ENCODE data around the gene IFNLR1.

The IFNLR1 gene

DNA sequence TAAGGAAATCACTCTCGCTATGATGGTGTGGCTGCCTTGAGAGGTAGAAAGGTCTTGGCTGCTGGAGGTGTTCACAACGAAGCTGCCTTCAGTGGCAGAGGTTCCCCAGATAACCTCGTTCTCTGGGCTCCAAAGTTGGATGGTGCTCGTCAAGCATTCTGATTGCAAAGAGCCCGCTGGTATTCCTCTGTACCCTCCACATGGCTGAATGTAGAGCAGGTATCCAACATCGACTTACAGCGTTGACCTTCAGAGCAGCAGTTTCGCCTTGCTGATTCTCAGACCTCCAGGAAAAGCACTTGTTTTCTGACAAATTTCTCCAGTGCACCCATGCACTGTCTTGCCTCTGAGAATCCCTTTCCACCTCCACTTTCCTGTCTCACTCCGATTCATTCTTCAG is 39.9 kb downstream of the IFNLR1 start:
- no peak for DNase-seq

DNA sequence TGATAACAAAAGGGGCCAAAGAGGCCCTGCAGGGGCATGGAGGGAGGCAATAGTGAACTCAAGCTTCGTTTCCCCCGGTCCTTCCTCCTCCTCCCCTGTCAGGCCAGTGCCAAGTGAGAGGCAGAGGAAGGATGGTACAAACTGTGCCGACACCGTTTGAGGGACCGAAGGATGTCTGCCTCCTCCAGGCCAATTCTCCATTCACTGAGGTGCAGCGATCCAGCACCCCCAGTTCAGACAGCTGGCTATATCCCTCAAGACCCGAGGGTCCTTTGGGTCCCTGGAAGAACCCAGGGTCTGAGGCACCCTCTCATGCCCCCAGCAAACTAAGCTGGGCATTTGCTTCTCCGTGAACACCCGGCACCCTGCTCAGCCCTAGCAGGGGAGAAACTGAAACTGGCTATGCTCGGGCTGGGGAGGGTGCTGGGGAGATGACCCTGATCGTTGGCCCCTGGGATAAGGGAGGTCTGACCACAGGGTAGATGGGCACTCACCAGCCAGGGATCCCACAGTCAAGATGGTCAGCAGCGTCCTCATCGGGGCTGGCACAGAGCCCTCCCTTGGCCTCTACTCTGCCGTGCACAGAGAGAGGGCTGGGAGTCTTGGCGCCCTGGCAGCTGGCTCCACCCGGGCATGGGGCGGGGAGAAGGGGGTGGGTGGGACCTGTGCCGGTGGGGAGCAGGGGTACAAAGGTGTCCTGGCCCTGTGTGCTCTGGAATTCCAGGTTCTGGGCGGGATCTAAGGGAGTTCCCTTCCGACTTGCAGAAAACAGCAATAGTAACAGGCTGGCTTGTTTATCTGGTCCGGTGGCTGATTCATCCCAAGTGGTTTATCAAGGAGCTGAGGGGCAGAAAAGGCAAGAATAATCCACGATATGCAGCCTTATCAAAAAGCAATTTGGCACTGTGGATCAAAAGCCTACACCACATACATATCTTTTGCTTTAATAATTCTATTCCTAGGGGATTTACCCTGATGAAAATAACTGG is 44.2 kb downstream of the IFNLR1 start, which contains the start of gene IL22RA1:
Gene IL22RA1, minus strand, starts transcription at position 595 of the 989 bp plus-strand sequence. Its CDS starts 58 bp downstream, at position 537.
- no peak for DNase-seq

- no peak for DNase-seq
Measured at GRCh38 chr1:24141311-24141997, 45.6 kb downstream of the IFNLR1 start.

- DNase-seq = no peak
Measured at GRCh38 chr1:24140741-24141181, 46.3 kb downstream of the IFNLR1 start.

DNA sequence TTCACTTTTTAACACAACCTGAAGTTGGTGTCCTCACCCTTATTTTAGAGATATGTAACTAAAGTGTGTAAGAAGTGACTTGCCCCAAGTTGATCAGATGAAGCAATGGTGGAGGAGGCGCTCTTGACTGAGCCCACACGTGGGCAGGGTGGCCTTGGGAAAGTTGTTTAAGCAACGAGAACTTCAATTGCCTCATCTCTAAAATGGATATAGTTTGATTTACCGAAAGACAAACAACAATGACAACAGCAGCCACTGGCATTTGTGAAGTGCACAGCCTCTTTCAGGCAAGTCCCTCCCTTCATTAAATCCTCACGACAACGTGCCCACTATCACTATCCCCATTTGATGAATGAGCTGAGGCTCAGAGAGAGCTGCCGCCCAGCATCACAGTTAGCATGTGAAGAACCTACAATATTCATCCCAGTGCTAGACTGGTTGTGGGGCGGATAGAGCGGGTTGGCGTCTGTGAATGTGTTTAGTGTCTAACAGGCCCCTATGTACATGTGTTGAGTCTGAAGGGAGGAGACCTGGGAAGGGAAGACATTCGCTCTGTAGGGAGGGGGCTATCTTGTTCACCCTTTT is 47.2 kb downstream of the IFNLR1 start:
- no peak for DNase-seq

- no peak for DNase-seq
Measured at GRCh38 chr1:24139222-24139489, 47.9 kb downstream of the IFNLR1 start.

- DNase-seq = no peak
Measured at GRCh38 chr1:24138476-24139221, 48.4 kb downstream of the IFNLR1 start.

- DNase-seq = no peak
Measured at GRCh38 chr1:24136956-24137539, 50.0 kb downstream of the IFNLR1 start.

DNA sequence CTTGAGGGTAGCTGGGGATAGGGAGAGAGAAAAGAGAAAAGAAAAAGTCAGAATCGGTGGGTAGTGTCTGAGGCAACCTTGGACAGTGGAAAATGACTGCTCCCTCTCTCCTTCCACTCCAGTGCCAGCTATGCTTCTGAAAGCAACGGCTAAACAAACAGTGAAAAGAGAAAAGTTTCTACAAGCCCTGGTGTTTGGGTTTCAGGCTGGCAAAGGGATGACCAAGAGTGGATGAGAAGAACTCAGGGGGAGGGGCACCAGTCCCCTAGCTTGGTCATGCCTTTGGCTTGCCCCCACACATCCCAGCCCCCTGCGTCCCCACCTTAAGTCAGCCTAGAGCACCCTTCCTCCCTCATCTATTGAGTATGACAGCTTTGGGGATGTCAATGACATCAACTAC is 52.7 kb downstream of the IFNLR1 start:
- no peak for DNase-seq

DNA sequence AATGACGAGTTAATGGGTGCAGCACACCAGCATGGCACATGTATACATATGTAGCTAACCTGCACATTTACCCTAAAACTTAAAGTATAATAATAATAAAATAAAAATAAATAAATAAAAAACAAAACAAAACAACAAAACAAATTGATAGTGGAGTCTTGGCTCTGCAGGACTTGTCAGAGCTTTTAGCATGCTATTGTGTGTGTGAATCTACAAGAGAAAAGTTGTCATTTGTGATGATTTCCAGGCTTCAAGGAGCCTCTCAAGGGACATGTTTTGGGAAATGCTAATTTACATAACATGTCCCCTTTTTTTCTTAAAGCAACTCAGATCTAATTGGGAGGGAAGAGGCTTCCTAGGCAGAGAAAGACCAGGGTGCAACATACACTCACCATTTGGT is 53.3 kb downstream of the IFNLR1 start:
- DNase-seq = no peak

DNA sequence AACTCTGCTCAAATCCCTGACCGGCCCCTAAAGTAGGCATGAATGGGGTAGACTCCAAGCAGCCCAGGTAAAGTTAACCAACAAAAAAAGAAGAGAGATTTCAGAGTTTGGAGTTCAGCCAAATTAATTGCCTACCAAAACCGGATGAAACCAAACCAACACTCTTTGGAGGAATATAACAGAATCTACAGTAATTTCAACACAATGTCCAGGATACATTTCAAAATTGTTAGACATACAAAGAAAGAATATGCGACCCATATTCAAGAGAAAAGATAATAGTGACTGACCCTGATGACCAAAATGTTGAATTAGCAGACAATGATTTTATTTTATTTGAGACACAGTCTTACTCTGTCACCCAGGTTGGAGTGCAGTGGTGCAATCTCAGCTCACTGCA is 56.7 kb downstream of the IFNLR1 start:
- DNase-seq = no peak

- DNase-seq = no peak
Measured at GRCh38 chr1:24127801-24128363, 59.2 kb downstream of the IFNLR1 start.

DNA sequence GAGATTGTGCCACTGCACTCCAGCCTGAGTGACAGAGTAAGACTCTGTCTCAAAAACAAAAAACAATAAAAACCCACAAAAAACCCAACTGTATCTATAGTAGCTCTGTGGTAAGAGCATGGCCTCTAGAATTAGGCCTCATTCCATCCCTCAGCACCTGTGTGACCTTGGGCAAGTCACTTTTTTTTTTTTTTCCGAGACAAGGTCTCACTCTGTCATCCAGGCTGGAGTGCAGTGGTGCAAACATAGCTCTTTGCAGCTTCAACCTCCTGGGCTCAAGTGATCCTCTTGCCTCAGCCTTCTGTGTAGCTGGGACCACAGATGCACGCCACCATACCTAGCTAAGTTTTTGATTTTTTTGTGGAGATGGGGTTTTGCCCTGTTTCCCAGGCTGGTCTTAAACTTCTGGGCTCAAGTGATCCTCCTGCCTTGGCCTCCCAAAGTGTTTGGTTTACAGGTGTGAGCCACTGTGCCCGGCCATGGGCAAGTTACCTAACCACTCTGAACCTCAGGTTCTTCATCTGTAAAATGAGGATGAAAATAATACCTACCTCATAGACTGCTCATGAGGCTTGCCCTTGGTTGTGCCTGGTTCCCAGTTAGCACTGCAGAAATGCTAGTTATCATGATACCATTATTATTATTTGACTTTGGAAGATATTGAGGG is 59.8 kb downstream of the IFNLR1 start:
- DNase-seq = no peak

DNA sequence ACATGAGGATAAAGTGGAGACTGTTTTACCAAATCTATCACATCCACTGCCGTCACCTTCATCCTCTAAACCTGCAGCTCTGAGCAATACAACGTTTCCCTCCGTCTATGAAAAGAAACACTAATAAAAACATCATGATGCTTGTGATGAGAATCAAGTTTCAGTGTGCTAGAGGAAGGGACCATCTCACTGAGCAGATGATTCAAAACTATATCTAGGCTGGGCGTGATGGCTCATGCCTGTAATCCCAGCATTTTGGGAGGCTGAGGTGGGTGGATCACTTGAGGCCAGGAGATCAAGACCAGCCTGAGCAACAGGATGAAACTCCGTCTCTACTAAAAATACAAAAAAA is 60.4 kb downstream of the IFNLR1 start:
- DNase-seq = no peak

DNA sequence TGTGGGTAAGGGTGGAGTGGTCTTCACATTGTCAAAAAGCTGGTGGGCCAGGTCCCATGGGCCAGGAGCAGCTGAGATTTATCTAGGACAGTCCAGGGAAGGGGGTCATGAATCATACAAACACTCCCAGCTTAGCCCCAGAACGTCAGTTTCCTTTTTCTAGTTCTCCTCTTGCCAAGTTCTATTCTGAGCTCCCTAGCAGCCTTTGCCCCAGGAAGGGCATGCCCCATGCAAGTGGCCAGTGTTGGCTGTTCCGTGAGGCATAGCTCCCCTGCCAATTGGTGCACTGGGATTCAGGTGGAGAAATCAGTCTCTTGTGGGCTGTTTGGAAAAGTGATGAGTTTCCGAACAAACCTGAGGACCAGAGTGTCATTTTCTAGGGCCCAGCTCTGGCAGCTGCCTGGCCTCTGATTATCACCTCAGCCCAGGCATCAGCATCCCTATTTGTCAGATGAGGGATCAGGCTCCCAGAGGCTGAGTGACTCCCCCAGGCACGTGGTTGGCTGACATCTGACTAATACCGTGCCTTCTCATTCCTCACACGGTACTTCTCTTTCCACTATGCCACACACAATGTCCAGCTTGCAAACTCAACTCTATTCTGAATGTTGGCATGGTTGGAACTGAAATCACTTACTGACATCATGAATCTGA is 60.9 kb downstream of the IFNLR1 start:
- no peak for DNase-seq

- DNase-seq = no peak
Measured at GRCh38 chr1:24125456-24125855, 61.6 kb downstream of the IFNLR1 start.

DNA sequence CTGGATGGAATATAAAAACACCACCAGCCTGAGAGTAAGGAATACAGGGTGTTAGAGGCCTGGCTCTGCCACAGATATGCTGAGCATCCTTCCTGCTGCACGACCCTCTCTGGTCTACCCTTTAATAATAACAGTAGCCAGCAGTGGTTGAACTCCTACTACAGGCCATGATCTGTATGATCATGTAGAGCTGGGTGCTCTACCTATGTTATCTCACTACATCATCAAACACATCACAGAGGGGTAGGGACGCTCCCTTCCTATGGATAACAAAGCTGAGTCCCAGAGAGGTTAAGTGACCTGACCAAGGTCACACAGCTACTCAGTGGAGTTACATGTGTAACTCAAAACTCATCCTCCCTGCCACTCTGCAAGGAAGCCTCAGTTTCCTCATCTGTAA is 62.1 kb downstream of the IFNLR1 start:
- no peak for DNase-seq

GRCh38 chr1:24123611-24124010 is 63.5 kb downstream of the IFNLR1 start:
- no peak for DNase-seq

- DNase-seq = no peak
Measured at GRCh38 chr1:24122776-24123175, 64.3 kb downstream of the IFNLR1 start.

DNA sequence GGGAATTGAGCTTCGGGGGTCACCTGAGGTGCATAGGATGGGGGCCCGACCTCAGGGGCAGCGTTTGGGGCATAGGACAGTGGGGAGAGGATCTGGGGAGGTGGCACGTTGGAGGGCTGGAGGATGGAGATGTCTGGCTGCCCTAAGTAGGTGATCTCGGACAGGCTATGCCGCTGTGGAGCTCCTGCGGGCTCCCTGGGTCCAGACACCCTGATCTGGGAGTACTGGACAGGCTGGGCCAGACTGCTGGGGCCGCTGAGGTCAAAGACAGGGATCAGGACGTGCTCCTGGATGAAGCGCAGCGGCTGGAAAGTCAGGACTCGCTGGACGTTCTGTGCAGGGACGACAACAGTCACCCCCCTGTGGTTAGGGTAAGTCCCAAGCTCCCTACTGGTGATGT is 65.7 kb downstream of the IFNLR1 start:
- no peak for DNase-seq

DNA sequence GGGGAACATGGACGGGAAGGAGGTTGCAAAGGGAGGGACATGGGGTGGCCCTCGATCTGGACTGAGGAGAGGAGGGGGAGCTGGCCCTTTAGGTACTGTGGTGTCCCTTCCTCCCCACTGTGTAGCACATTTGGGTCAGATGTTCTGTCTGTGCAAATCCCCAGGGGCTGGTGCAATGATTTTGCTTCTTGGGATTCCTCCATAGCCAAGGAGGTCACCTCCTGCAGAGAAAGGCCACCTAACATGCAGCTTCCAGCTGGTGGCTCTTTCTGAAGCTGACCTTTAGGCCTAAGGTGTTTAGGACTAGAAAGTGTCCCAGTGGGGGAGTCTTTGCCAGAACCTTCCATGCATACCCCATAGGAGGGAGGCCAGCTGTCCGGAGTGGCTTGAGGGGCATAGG is 66.1 kb downstream of the IFNLR1 start:
- DNase-seq = no peak

All from NCI-H1092 treated with DMSO at 0.1 percent for 48 hours (cell line).